Smooth muscle cell of the brain vasculature (primary cell): Measurements from ENCODE around the gene CPEB2.

Experiments used
- DNase-seq: peaks from one replicate; pipeline ENCODE4 v3.0.0-alpha.2; 2012; ENCODE audit warnings: low read depth, low spot score

CPEB2 gene

GRCh38 chr4:15001869-15002658 lies at the start of gene CPEB2:
TSS of gene CPEB2 (plus strand) at chr4:15002481. CDS start at chr4:15002674, 193 bp downstream.
- DNase-seq = peak; percentile 95

DNA sequence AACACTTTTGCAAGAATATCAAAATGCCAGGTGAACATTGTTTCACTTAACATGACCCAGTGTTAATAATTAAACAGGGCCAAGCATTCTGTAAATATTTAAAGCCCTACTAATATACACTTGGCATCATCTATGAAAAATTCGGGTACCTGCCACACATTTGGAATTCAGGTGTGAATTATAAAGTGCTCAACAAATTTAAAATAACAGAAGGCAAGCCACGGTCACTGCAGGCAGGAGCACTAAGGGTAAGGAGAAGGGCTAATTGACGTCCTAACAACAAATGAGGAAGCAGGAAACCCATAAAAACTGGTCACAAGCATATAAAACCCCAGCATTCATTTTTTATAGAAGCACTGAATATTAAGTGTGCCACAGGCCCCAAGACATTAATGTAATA lies 43.8 kb upstream of the CPEB2 start:
- DNase-seq = no peak

DNA sequence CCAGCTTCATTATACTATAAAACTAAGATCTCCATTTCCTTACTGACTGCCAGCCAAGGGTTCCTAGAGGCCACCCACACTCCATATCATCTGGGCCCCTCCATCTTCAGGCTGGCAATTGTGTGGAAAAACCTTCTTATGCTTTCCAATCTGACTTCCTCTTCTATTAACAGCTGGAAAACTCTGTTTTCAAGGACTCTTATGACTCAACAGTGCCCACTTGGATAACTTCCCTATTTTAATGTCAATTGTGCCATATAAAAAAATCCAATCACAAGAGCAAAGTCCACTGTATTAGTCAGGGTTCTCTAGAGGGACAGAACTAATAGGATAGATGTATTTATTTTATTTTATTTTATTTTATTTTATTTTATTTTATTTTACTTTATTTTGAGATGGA lies 41.0 kb upstream of the CPEB2 start:
- no peak for DNase-seq

DNA sequence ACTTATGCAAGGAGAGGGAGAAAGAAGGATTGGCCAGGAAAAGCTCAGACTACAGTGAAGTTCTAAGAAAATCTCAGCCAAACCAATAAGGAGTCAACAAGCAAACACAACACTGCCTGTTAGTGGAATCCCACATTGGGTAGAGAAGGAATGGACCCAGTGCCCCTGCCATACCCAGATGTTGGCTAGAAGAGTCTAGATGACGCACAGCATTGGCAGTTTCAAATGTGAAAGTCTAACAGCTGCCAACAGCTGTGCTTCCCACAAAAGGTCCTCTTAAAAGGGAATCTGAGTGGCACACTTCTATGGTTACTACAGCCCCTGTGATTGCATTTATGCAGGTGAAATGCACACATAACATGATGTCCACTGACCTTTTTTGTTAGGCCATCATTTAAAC lies 37.2 kb upstream of the CPEB2 start:
- DNase-seq = no peak

DNA sequence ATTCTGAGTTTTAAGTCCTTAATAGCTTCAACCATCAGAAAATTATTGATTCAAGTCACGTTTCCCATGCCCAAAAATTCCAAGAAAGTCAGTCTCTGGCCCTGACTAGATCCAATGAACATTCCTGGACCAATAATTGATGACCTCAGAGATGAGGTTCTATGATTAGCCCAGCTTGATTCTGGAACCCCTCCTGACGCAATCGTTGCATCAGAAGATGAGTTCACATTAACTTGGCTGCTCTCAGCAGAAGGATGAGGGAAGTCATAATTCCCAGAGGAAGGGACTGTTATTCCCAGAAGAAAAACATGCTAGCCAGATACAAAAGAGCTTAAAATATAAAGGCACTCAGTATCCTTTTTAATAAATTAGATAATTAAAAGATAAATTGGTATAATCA lies 34.3 kb upstream of the CPEB2 start:
- DNase-seq = no peak

DNA sequence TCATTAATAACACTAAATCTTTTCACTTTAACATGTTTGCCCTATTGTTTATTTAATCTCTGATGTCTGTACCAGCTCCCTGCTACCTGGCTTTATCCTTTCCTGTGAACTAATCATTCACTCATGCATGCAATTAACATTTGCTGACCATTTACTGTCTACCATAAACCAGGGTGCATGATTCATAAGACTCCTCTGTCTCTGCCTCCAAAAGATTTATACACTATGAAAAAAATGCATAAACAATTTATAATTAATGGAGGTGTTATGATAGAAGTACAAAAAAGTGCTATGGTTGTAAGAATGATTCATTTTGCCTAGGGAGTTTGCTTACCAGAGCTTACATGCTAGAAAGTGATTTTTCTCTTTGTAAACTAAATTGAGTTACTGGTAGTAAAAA lies 24.5 kb upstream of the CPEB2 start:
- no peak for DNase-seq

GRCh38 chr4:14984448-14984847 lies 17.8 kb upstream of the CPEB2 start:
- no peak for DNase-seq

DNA sequence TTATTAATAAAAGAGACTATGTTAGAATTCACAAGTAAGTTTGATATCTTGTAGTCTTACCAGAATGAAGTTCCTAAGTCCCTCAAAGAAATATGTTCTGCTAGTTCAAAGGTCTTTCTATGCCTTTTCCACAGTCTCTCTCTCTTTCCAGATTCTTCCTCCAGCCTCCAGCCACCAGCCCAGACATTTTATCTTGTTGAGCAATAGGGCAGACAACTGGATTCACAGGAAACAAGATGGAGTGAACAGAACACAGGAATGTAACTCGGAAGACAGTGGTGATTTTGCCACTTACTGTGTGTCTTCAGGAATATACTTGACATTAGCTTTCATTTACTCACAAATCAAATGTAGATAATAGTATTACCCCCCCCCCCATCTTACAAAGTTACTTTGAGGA lies 17.1 kb upstream of the CPEB2 start:
- no peak for DNase-seq

- DNase-seq = no peak
These were observed 16.4 kb upstream of the CPEB2 start for GRCh38 chr4:14985843-14986242.

GRCh38 chr4:14987054-14987453 lies 15.2 kb upstream of the CPEB2 start:
- DNase-seq = no peak

DNA sequence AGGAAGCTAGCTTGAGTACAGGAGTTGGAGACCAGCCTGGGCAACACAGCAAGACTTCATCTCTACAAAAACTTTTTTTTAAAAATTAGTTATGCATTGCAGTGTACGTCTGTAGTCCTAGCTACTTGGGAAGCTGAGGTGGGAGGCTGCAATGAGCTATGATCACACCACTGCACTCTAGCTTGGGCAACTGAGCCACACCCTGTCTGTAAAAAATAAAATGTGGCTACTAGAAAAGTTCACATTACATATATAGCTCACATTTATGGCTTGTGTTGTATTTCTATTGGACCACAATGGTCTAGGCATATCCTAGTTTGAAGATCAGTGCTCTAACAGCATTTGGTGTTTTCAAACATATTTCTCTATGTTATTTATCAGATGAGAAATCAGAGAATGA lies 11.8 kb upstream of the CPEB2 start:
- DNase-seq = no peak

DNA sequence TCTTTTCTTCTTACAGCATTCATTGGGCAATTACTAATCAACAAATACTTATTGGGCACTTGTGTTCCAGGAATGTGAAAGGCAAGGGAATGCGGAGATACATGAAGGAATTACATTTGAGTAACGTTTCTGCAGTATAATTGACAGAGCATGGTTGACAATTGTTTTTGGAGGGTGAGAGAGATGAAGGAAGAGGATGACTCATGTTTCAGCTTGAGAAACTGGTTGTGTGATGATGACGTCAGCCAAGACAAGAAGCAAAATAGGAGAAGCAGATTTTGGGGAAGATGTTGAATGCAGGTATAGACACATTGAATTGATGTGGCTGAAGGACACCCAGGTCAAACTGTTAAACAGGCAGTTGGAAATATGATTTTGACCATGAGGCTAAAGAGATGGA lies 8.0 kb upstream of the CPEB2 start:
- no peak for DNase-seq

GRCh38 chr4:15001248-15001868 lies 923 bp upstream of the CPEB2 start:
- peak; percentile 82 for DNase-seq

DNA sequence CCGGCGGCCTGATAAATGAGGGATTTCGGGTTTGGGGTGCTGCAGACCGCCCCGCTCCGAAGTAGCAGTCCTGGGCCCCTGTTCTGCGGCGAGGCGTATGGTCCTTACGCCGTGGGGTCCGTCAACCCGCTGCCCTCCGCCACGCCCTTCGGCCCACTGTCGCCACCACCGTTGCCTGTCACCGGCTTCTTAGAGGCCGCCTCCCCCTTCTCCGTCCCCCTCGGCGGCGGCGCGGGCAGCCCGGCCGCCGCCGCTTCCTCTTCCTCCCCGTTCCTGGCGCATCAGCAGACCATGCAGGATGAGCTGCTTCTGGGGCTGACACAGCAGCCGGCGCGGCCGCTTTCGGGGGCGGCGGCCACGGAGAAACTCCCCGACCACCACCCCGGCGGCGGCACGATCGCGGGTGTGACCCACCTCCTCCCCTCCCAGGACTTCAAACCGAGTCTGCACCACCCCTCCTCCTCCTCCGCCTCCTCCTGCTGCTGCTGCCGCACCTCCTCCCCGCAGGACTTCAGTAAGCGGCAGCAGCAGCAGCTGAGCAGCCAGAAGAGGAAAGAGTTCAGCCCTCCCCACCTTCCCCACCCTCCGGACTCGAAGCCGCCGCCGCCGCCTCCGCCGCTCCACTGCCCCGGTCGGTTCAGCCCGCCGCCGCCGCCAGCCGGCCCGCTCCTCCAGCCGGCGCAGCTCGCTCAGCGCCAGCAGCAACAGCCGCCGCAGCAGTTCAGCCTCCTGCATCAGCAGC lies 549 bp downstream of the CPEB2 start:
- peak; percentile 77 for DNase-seq

- DNase-seq = no peak
These were observed 1.2 kb downstream of the CPEB2 start for GRCh38 chr4:15003401-15003890.

- no peak for DNase-seq
These were observed 1.8 kb downstream of the CPEB2 start for GRCh38 chr4:15003891-15004738.

DNA sequence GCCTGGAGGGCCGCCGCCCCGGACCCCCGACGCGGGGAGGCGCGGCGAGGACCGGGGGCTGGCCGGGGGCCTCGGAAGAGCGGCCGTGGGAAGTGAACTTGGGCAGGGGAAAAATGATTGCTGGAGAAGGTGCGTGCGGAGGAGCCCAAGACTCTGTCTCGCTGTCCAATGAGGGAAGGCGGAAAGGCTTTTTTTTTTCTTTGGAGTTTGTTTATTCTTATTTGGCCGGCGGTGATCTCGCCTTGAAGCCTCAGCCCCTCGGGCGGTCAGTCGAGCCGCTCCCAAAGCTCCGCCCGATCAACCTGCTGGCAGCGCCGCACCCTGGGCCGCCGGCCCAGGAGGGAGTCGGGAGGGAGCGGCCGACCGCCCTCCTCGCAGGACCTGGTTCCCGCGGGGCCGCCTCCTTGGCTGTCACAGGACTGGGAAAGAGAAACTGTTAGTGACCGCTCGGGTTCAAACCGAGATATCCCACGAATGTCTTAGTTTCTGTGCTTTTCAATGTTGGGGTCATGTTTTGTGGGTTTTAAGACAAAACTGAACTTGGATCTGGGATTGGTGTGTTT lies 2.5 kb downstream of the CPEB2 start:
- no peak for DNase-seq

DNA sequence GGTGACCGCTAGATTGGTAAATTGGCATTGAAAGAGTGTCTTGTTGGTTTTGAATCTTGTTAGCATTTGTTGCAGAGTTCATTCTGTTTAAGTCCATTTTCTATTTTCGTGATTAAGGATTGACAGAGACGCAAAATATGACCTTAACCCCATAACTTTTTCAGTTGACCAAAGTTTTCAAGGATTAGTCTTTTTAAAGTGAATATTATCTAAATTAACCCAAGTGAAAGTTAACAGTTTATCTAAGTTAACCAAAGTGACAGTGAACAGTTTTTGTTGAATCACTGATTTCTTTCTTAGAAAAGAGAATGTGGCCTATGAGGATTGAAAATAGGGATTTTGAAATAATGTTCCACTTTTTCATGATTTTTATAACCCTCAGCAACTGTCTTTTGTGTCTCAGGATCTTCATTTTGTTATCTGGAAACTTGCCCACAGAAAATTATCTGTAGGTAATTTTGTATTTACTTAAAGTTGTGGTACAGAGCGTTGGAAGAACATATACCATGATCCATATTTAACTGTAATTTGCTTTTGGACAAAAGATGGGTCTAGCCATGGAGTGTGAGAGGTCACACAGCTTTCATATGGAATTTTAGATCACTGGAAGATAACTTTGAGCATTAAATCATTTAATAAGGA lies 3.3 kb downstream of the CPEB2 start:
- no peak for DNase-seq

GRCh38 chr4:15006416-15007024 lies 4.2 kb downstream of the CPEB2 start:
- DNase-seq = no peak

- DNase-seq = no peak
These were observed 4.9 kb downstream of the CPEB2 start for GRCh38 chr4:15007201-15007600.
